ENCODE data around the gene USH2A.
"Not testable (repeated sequence)": the region's sequence is repeated elsewhere in the genome, so short reads cannot be mapped to it uniquely, and the experiment has no call there.

The USH2A gene

DNA sequence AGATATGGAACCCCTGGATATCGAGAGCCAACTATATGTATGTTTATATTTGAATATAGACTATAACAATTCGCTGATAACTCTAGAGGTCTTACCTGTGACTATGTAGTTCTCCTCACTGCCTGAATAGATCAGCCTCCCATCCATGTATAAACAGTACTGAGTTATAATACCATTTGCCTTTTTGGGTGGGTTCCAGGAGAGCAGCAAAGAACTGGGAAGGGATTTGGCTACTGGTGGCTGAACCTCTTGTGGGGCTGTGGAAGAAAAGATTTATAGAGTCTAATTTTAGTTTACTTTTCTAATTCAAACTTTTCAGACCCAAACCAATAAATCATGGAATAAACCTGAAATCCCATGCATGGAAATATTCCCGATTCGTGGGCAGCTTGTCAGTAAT, 376.9 kb downstream of the USH2A start:
- H3K36me3 ChIP-seq (ENCODE audit: control insufficient read depth, insufficient read depth, low read length) = no peaks in the 10 kb centered on the region
- H3K27ac ChIP-seq (ENCODE audit: low read depth, low read length) = no peak overlapping the region
- no peak overlapping the region for H3K4me3 ChIP-seq (ENCODE audit: low read length)
- H3K4me1 ChIP-seq (ENCODE audit: control insufficient read depth, insufficient read depth, low read length) = no peaks in the 10 kb centered on the region
- H3K9ac ChIP-seq (ENCODE audit: low read length) = no peak overlapping the region
- no peaks in the 10 kb centered on the region for H3K27me3 ChIP-seq (ENCODE audit: control insufficient read depth, insufficient read depth, low read length)

DNA sequence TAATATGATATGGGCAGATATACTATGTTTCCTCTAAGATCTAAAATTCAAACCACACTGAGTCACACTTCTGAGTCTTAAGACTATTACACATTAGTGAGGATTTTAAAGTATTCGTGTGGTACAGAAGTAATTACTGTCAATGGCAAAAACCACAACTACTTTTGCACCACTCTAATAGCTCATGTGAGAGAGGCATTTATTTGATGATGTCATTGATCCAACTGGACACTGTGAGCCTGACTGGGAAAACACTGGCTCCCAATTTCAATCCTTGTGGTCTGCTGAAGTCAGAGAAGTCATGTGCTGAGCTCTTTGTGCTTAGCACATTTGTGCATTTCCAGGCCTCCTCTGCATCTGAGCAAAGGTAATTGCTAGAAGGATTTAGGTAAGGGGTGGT, 377.8 kb downstream of the USH2A start:
- no peaks in the 10 kb centered on the region for H3K27me3 ChIP-seq (ENCODE audit: control insufficient read depth, insufficient read depth, low read length)
- no peaks in the 10 kb centered on the region for H3K36me3 ChIP-seq (ENCODE audit: control insufficient read depth, insufficient read depth, low read length)
- no peak overlapping the region for H3K27ac ChIP-seq (ENCODE audit: low read depth, low read length)
- no peak overlapping the region for H3K9ac ChIP-seq (ENCODE audit: low read length)
- no peak overlapping the region for H3K4me3 ChIP-seq (ENCODE audit: low read length)
- H3K4me1 ChIP-seq (ENCODE audit: control insufficient read depth, insufficient read depth, low read length) = no peaks in the 10 kb centered on the region

DNA sequence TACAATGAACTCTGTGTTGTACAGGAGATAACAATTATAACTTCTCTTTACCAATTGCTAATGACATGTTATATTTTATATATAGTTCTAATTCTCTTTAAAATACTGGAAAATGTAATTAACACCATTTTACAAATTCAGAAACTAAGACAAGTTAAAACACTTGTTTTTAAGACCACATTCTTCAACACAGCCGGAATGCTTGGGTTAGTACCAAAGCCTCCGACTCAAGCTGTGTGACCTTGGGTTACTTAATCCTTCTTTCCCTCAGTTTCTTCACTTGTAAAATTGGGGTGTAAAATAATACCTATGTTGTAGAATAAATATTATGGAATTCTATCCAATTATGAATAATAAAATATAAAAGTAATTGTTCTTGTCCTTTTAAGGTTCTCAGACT, 378.7 kb downstream of the USH2A start:
- H3K27me3 ChIP-seq (ENCODE audit: control insufficient read depth, insufficient read depth, low read length) = no peaks in the 10 kb centered on the region
- no peaks in the 10 kb centered on the region for H3K36me3 ChIP-seq (ENCODE audit: control insufficient read depth, insufficient read depth, low read length)
- H3K4me3 ChIP-seq (ENCODE audit: low read length) = no peak overlapping the region
- no peak overlapping the region for H3K9ac ChIP-seq (ENCODE audit: low read length)
- H3K4me1 ChIP-seq (ENCODE audit: control insufficient read depth, insufficient read depth, low read length) = no peaks in the 10 kb centered on the region
- H3K27ac ChIP-seq (ENCODE audit: low read depth, low read length) = no peak overlapping the region

DNA sequence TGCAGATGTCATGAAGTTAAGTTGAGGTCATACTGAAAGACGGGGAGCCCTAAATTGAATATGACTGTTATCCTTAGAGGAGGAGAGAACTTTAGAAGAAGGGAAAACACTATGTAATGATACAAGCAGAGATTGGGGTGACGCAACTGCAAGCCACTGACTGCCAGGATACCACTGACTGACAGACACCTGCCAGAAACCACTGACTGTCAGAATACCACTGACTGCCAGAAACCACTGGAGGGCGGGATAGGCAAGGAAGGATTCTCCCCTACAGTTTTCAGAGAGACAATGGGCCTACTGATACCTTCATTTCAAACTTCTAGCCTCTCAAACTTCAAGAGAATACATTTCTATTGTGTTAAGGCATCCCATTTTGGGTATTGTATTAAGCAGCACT, 388.7 kb downstream of the USH2A start:
- no peaks in the 10 kb centered on the region for H3K27me3 ChIP-seq (ENCODE audit: control insufficient read depth, insufficient read depth, low read length)
- H3K4me3 ChIP-seq (ENCODE audit: low read length) = no peak overlapping the region
- H3K9ac ChIP-seq (ENCODE audit: low read length) = no peak overlapping the region
- H3K4me1 ChIP-seq (ENCODE audit: control insufficient read depth, insufficient read depth, low read length) = no peaks in the 10 kb centered on the region
- H3K27ac ChIP-seq (ENCODE audit: low read depth, low read length) = no peak overlapping the region
- H3K36me3 ChIP-seq (ENCODE audit: control insufficient read depth, insufficient read depth, low read length) = no peaks in the 10 kb centered on the region

DNA sequence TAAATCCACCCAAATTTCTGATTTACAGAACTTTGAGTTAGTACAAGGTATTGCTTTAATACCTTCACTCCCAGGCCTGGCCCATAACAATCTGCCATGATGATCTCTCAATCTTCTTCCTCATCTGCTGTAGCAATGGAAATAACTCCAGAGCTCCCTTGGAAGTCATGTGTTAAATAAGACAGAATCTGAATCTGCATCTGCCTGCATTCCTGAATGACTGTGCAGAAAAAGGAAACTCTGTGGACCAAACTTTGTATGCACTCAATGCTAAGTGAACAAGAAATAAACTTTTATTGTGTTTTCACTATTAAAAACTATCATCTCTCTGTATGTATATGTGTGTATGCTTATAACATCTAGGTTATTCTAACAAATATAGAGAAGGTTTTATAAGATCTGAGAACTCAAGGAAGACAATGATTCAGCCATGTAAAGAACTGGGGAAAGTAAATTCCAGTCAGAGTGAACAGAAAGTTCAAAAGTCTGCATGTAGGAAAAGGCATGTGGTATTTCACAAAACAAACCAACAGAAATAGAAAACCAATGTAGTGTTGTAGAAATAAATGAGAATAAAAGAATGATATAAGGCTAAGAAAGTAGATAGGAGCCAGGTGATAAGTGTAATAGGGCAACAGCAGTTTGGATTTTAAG, 390.2 kb downstream of the USH2A start:
- H3K4me1 ChIP-seq (ENCODE audit: control insufficient read depth, insufficient read depth, low read length) = no peaks in the 10 kb centered on the region
- no peaks in the 10 kb centered on the region for H3K36me3 ChIP-seq (ENCODE audit: control insufficient read depth, insufficient read depth, low read length)
- no peaks in the 10 kb centered on the region for H3K27me3 ChIP-seq (ENCODE audit: control insufficient read depth, insufficient read depth, low read length)
- no peak overlapping the region for H3K9ac ChIP-seq (ENCODE audit: low read length)
- no peak overlapping the region for H3K4me3 ChIP-seq (ENCODE audit: low read length)
- H3K27ac ChIP-seq (ENCODE audit: low read depth, low read length) = no peak overlapping the region

DNA sequence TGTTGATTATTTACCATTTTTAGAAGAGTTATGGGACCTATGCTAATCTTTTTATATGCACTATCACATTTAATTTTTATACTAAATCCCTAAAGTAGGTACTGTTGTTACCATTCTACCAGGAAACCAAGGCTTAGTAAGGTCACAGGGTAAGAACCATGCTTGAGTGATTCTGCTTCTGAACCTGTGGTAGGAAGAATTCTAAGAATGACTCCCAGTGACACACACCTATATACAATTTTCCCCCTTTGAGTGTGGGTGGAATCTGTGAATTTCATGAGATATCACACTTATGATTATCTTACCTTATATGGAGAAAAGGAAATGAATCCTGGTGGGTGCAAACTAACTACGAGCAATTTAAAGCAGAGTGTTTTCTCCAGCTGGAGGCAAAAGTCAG, 391.0 kb downstream of the USH2A start:
- H3K4me3 ChIP-seq (ENCODE audit: low read length) = no peak overlapping the region
- no peak overlapping the region for H3K27ac ChIP-seq (ENCODE audit: low read depth, low read length)
- no peaks in the 10 kb centered on the region for H3K36me3 ChIP-seq (ENCODE audit: control insufficient read depth, insufficient read depth, low read length)

DNA sequence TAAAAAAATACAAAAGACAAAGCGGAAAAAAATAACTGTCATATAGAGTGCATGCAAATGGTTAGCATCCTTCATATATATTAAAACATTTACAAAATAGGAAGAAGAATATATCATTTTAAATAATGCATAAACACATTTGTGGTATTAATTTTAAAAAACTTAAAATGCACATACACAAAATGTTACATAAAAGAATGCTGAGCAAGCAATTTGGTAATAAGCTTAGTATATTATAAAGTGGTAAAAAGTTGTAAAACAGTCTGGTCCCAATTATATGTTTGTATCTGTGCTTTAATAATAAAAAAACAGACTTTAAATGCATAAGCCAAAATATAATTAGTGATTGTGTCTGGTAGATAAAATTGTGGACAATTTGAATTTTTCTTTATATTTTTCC, 394.6 kb downstream of the USH2A start:
- no peaks in the 10 kb centered on the region for H3K4me1 ChIP-seq (ENCODE audit: control insufficient read depth, insufficient read depth, low read length)
- no peak overlapping the region for H3K9ac ChIP-seq (ENCODE audit: low read length)
- no peak overlapping the region for H3K4me3 ChIP-seq (ENCODE audit: low read length)
- no peaks in the 10 kb centered on the region for H3K27me3 ChIP-seq (ENCODE audit: control insufficient read depth, insufficient read depth, low read length)
- H3K36me3 ChIP-seq (ENCODE audit: control insufficient read depth, insufficient read depth, low read length) = no peaks in the 10 kb centered on the region
- no peak overlapping the region for H3K27ac ChIP-seq (ENCODE audit: low read depth, low read length)

More for the DNA sequence above, 391.0 kb downstream of the USH2A start:
- no peaks in the 10 kb centered on the region for H3K27me3 ChIP-seq (ENCODE audit: control insufficient read depth, insufficient read depth, low read length)
- H3K4me1 ChIP-seq (ENCODE audit: control insufficient read depth, insufficient read depth, low read length) = no peaks in the 10 kb centered on the region
- no peak overlapping the region for H3K9ac ChIP-seq (ENCODE audit: low read length)

DNA sequence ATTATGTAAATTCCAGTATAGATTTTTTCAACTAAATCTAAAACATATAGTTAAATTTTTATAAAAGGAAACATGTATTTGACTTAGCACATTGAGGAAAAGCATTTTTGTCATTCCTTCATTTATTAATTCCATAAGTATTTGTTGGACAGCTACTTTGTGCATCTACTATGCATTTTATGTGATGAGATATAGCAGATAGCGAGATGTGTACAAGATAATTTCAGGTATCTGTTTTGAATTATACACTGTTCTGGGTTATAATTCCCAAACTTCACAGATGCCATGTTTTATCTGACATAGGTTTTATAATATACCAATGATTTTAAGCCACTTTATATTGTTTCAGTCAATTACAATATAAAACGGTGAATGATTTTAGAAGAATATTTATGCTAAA, 398.7 kb downstream of the USH2A start:
- no peaks in the 10 kb centered on the region for H3K4me1 ChIP-seq (ENCODE audit: control insufficient read depth, insufficient read depth, low read length)
- no peak overlapping the region for H3K9ac ChIP-seq (ENCODE audit: low read length)
- no peak overlapping the region for H3K27ac ChIP-seq (ENCODE audit: low read depth, low read length)
- no peaks in the 10 kb centered on the region for H3K27me3 ChIP-seq (ENCODE audit: control insufficient read depth, insufficient read depth, low read length)
- H3K4me3 ChIP-seq (ENCODE audit: low read length) = no peak overlapping the region
- no peaks in the 10 kb centered on the region for H3K36me3 ChIP-seq (ENCODE audit: control insufficient read depth, insufficient read depth, low read length)

DNA sequence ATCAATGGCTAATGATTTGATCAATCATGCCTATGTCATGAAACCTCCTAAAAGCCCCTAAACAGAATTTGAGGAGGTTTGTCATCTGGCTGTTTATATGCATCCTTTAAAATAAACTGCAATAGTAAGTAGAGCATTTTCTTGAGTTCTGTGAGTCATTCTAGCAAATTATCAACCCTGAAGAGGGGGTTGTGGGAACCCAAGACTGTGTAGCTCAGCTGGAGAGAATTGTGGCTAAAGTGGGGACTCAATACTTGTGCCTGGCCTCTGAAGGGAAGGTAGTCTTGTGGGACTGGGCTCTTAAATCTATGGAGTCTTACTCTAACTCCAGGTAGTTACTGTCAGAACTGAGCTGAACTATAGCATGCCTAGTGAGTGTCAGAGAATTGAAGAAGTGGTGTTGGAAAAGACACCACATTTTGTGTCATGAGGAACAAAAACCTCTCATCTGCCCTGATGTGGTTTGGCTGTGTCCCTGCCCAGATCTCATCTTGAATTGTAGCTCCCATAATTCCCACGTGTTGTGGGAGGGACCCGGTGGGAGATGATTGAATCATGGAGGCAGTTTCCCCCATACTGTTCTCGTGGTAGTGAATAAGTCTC, 402.4 kb downstream of the USH2A start:
- Histone ChIP-seq H3K27ac (ENCODE audit: low read depth, low read length) (no peak overlapping the region), H3K9ac (ENCODE audit: low read length) (no peak overlapping the region), H3K36me3 (ENCODE audit: control insufficient read depth, insufficient read depth, low read length) (no peaks in the 10 kb centered on the region), H3K4me1 (ENCODE audit: control insufficient read depth, insufficient read depth, low read length) (no peaks in the 10 kb centered on the region), H3K27me3 (ENCODE audit: control insufficient read depth, insufficient read depth, low read length) (no peaks in the 10 kb centered on the region), H3K4me3 (ENCODE audit: low read length) (no peak overlapping the region)

DNA sequence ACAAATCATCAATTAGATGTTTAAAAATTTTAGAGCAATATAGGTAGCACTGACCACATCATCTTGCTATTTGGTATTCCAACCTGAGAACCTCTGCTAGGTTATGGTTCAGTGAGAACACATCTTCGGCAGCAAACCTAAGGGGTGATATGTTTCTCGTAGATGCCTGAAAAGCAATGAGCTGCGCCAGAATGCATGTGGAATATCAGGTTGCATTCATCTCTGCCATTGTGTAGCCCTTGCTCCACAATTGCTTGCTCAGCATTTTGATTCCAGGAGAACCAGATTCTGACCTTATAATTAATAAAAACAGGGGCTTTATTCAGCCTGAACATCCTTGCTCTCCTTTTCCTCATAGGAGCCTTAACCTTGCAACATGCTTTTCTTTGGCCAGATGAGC, 408.1 kb downstream of the USH2A start:
- no peaks in the 10 kb centered on the region for H3K36me3 ChIP-seq (ENCODE audit: control insufficient read depth, insufficient read depth, low read length)
- H3K27ac ChIP-seq (ENCODE audit: low read depth, low read length) = no peak overlapping the region
- H3K27me3 ChIP-seq (ENCODE audit: control insufficient read depth, insufficient read depth, low read length) = no peaks in the 10 kb centered on the region
- no peak overlapping the region for H3K4me3 ChIP-seq (ENCODE audit: low read length)
- H3K4me1 ChIP-seq (ENCODE audit: control insufficient read depth, insufficient read depth, low read length) = no peaks in the 10 kb centered on the region
- H3K9ac ChIP-seq (ENCODE audit: low read length) = no peak overlapping the region

DNA sequence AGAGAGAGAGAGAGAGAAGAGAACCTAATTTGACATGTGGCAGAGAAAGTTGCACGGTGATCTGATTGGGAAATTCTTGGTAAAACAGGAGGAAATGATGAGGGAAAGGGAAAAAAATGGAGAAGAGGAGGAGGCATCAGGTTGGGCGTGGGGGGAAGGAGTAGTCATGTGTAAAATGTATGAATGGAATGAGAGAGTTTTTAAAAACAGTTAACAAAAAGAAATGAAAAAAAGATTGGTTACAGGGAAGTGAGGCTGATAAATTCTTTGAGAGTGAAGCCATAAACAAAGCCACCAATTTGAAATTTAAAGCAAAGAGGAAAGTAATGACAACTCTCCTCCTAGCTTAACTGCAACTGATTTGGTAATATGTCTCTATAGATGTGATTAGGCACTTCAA, 409.2 kb downstream of the USH2A start:
- no peaks in the 10 kb centered on the region for H3K27me3 ChIP-seq (ENCODE audit: control insufficient read depth, insufficient read depth, low read length)

DNA sequence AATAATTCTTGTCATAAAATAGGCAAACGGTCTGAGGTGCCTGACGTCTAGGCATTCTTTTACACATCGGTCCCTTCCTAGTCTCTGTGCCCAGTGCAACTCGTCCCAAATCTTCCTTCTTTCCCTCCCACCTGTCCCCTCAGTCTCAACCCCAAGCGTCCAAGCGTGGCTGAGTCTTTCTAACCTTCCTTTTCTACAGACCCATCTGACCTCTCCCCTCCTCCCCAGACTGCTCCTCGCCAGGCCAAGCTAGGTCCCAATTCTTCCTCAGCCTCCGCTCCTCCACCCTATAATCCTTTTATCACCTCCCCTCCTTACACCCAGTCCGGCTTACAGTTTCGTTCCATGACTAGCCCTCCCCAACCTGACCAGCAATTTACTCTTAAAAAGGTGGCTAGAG, 413.8 kb downstream of the USH2A start:
- not testable (repeated sequence) for H3K4me1 ChIP-seq (ENCODE audit: control insufficient read depth, insufficient read depth, low read length); H3K4me3 ChIP-seq (ENCODE audit: low read length); H3K36me3 ChIP-seq (ENCODE audit: control insufficient read depth, insufficient read depth, low read length); H3K9ac ChIP-seq (ENCODE audit: low read length); H3K27me3 ChIP-seq (ENCODE audit: control insufficient read depth, insufficient read depth, low read length); H3K27ac ChIP-seq (ENCODE audit: low read depth, low read length)

More for the DNA sequence above, 409.2 kb downstream of the USH2A start:
- Histone ChIP-seq H3K36me3 (ENCODE audit: control insufficient read depth, insufficient read depth, low read length) (no peaks in the 10 kb centered on the region), H3K4me3 (ENCODE audit: low read length) (no peak overlapping the region), H3K4me1 (ENCODE audit: control insufficient read depth, insufficient read depth, low read length) (no peaks in the 10 kb centered on the region), H3K9ac (ENCODE audit: low read length) (no peak overlapping the region), H3K27ac (ENCODE audit: low read depth, low read length) (no peak overlapping the region)

DNA sequence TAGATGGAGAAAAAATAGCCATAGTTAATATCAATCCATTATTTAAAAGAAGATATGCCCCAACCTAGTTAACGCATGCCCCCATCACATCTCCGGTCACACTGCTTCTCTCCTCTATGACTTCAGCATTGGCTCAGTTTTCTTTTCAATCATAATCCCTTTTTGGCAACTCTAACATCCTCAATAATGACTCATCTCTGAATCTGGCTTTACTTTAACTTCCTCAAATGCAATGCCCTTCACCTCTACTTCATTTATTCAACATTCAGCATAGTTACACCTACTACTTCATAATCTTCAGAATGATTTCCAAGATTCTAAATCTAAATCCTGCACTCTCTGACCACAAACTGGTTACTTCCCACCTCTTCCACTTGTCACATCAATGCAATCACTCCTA, 417.3 kb downstream of the USH2A start:
- Histone ChIP-seq H3K9ac (ENCODE audit: low read length) (no peak overlapping the region), H3K27ac (ENCODE audit: low read depth, low read length) (no peak overlapping the region), H3K36me3 (ENCODE audit: control insufficient read depth, insufficient read depth, low read length) (no peaks in the 10 kb centered on the region), H3K27me3 (ENCODE audit: control insufficient read depth, insufficient read depth, low read length) (no peaks in the 10 kb centered on the region), H3K4me1 (ENCODE audit: control insufficient read depth, insufficient read depth, low read length) (no peaks in the 10 kb centered on the region), H3K4me3 (ENCODE audit: low read length) (no peak overlapping the region)

Measured in rectal smooth muscle tissue (tissue), 1 donor.